Embryonic facial prominence (tissue), 1 donor: ENCODE data around the gene STXBP6.

Source experiments
- DNase-seq: peaks from one replicate; pipeline ENCODE4 v3.0.0-alpha.2; 2016; ENCODE audit errors: extremely low spot score

The STXBP6 gene

DNA sequence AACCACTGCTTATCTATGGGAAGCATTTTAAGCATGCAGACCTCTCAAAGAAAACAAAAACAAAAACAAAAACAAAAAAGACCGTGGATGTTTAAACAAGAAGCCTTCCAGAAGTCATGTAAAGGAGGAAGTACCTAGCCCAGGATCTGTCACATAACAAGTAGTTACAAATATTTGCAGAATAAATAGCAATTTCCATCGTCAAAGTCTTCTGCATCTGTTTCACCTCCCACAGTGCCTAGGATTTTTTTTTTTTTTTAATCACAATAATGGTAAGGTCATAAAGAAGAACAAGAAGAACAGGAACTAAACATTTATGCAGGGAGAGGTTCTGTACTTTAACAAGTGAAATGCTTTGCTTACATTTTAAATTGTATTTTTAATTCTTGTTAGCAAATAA is 2.4 kb upstream of the STXBP6 start:
- DNase-seq = no peak

- DNase-seq = no peak
Measured at GRCh38 chr14:25050269-25051150, 563 bp upstream of the STXBP6 start.

DNA sequence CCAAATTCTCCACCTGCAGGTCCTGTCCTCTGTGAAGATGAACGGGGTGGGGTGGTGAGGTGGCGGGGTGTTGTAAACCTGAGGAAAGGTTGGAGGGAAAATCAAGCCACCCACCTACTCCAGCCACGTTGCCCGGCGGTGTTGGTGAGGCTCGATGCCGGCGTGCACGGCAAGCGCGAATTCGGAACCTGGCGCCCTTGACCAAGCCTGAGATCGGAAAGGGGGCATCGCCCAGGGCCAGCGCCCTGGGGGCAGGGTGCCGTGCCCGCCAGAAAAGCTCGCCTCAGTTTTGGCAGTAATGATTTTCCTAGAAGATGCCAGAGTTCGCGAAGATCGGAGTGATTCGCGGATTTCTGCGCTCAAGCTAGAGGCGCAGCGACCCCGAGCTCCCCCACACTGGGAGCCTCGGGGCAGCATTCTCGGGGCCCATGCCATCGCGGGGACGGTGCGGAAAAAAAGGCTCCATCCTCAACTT is 817 bp downstream of the STXBP6 start:
- DNase-seq = no peak

GRCh38 chr14:25048170-25049016 is 1.6 kb downstream of the STXBP6 start:
- DNase-seq = no peak

DNA sequence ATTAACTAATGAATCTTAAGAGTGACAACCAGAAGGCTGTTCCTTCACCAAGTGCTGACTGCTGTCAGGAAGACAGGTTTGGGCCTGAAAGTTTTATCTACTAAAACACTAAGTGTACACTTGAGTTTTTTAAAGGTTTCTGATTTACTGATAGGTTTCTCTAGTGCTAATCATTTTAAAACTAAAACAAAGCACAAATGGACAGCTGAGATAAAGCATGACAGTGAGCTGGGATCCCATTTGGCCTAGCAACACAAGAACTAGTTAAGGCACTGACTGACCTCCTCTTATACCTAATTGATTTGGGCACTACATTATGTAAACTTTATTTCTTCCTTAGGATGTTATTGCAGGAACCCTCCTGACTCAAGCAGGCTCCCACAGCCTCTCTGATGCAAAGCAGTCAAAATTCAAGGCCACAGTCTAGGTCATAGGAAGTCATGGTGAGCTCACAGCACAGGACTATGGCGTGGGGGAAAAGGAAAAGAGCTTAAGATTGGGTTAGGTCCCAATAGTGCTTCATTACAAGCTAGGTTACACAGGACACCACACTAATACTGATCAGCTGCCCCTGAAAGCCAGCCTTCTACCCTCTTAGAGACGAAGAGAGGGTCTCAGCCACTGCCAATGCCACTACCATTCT is 3.5 kb downstream of the STXBP6 start:
- DNase-seq = no peak

DNA sequence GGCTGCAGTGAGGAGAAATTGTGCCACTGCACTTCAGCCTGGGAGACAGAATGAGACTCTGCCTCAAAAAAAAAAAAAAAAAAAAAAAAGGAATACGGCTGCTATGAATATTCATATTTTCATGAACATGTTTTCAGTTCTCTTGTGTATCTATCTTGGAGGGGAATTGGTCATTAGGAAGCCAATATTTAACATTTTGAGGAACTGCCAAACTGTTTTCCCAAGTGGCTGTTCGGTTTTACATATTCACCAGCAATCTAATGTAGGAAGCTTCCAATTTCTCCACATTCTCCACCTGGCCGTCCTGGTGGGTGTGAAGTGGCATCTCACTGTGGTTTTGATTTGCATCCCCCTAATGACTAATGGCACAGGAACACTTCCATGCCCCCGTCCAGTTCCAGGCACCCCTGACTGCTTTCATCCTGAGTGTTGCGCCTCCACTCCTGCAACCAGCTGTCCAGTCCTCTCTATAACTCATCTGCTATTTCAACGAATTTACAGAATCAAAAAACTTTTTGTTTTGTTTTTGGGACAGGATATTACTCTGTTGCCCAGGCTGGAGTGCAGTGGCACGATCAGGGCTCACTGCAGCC is 5.7 kb downstream of the STXBP6 start:
- no peak for DNase-seq

DNA sequence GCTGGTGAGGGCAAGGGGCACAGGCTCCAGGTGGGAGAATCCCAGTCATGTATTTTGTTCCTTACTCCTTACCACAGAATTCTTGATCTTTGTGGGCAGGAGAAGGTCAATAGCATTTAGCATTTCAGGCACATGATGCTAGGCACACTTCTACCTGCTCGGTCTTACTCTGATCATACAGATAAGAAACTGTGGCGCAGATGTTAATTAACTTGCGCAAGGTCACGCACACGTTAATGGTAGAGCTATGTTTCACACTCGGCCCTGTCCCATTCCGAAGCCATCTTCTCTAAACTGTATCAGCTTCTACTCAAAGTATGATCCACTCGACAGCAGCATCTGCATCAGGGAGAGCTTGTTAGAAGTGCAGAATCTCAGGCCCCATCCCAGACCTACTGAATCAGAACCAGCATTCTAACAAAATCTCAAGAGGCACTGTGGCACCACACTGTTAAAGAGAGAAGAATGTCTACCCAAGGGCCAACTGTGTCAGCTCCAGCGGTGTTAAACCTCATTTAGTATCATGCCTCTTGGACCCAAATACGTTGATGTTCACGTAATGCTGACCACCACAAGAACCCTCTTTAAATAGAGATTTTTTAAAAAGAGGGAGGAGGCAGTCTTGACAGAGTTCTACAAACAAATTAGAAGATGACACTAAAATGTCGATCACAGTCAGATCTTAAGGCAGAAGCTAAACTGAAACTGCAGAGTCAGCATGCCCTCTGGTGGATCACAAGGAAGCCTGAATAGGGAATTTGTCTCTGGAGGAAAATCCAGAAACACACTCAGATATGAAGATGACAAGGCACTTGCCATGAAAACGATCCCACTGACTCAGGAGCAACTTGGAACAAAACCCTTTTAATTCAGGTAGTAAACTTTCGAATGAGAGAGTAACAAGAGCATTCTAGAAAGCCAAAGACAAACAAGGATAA is 7.3 kb downstream of the STXBP6 start:
- DNase-seq = no peak

- DNase-seq = no peak
Measured at GRCh38 chr14:25041898-25042297, 8.0 kb downstream of the STXBP6 start.

DNA sequence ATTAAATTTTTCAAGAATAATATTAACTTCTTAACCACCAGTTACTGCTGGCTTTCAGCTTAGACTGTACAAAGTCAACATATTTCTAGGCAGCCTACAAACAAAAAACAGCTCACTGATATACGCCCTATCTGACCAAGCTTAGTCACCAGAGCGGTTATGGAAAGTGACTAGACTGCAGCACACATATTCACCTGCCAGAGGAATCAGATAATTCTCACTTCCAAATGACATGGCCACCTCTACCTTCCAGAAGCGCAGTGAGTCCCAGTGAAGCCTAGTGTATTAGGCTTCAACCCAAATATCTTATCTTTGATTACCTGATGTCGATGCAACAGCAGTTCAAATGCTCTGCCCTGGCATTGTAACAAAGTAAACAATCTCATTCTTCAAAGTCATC is 8.5 kb downstream of the STXBP6 start:
- DNase-seq = no peak

GRCh38 chr14:25039933-25040332 is 10.0 kb downstream of the STXBP6 start:
- DNase-seq = no peak

GRCh38 chr14:25038044-25038668 is 11.8 kb downstream of the STXBP6 start:
- no peak for DNase-seq

GRCh38 chr14:25037032-25037431 is 12.9 kb downstream of the STXBP6 start:
- no peak for DNase-seq

- DNase-seq = no peak
Measured at GRCh38 chr14:25034803-25035681, 14.9 kb downstream of the STXBP6 start.

GRCh38 chr14:25033358-25033757 is 16.6 kb downstream of the STXBP6 start:
- DNase-seq = no peak

- DNase-seq = no peak
Measured at GRCh38 chr14:25032092-25032784, 17.7 kb downstream of the STXBP6 start.

DNA sequence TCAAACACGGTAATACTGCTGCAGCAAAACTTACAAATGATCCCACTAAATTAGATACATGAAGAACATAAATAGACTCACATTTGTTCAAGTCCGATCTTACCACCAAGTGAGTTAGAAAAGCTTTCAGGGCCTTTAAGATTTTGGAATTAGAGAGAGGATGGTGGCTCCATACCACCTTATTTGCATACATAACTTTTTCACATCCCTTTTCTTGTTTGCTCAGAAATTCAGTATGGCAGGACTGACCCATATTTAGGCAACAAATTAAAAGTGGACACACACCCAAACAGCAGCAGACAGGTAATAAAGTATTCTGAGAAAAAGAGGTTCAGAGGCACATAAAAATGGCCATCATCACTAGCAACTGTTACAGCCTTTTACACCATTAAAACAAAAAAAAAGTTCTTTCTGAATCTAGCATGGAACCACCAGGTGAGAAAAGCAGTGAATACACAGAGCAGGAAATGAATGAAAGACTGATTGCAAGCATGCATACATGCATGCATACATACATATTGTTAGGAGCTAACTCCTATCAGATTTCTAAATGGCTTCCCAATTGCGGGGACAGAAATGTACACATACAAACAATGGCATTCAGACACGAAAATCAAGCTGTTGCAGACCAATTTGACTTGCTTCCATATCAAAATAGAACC is 23.3 kb downstream of the STXBP6 start:
- DNase-seq = no peak

DNA sequence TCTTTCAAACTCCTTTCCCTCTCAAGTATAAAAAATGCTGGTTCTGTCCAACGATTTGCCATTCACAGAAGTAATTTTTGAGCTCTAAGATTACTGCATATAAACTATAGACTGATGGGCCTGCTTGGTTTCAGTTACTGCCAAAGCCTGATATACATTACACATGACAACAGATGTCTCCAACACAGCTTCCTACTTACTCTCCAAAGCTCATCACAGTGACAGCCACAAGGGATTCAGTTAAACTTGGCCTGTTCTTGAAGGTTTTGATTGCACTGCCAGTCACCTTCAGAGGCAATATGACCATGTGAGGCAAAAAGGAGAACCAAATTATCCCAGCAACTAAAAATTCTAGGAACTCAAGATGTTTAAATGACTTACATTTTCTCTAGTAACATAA is 30.1 kb downstream of the STXBP6 start:
- no peak for DNase-seq

DNA sequence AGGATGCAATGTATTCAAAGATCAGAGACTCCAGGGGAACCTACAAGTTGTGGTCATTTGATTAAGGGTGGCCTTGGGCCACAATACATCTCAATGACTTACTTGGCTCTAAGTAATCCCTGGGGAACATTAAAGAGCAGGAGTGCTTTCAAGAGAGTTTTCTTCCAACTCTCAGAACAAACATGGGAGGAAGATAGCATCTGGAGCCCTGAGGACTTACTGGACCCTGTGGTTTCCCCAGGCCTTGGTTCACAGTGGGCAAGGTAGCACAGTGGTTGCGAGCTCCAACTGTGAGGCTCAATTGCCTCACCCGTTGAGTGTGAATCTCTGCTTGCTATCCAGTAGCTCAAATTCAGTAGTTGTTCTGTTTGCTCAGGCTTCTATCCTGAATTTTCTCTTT is 32.4 kb downstream of the STXBP6 start:
- no peak for DNase-seq
